Prostate gland (tissue), 2 donors: ENCODE data around the gene WDFY2. TPM values are rescaled to one million over a fixed set of nuclear protein-coding genes. Genes with fewer than 3 reads are reported as not detected.
A peak's percentile ranks its signal among the peaks of the same experiment; 100 is the strongest.
"Not testable (repeated sequence)": the region's sequence is repeated elsewhere in the genome, so short reads cannot be mapped to it uniquely, and the experiment has no call there.

Experiments
- DNase-seq: peaks from one replicate; pipeline ENCODE4 v3.0.0-alpha.2; 2019; ENCODE audit warnings: low spot score
- H3K27ac ChIP-seq, 2 donors: fragments of 200-600 bp; sonication (generic); 2 replicates each; pipeline ENCODE4 v1.5.1; 2017 to 2019
- H3K27me3 ChIP-seq: fragments of 200-600 bp; sonication (generic); replicated peaks from 2 replicates; pipeline ENCODE4 v1.5.1; 2019; ENCODE audit not compliant: insufficient read depth
- H3K36me3 ChIP-seq, 2 donors: fragments of 200-600 bp; sonication (generic); 1 replicate in 1 of 2; 2 replicates in 1 of 2; pipeline versions ENCODE4 v1.5.1 to v1.8.1; 2017 to 2019
- H3K4me1 ChIP-seq: fragments of 200-600 bp; sonication (generic); replicated peaks from 2 replicates; pipeline ENCODE4 v1.5.1; 2019
- H3K4me3 ChIP-seq, 2 donors: fragments of 200-600 bp; sonication (generic); 2 replicates each; pipeline ENCODE4 v1.5.1; 2017 to 2019
- H3K9me3 ChIP-seq: fragments of 200-600 bp; sonication (generic); 2 replicates; pipeline ENCODE4 v1.5.1; 2017
- CTCF ChIP-seq, 4 experiments: fragments of 200-600 bp in 2 of 4; fragments of 450-650 bp in 2 of 4; sonication (generic) in 2 of 4; IDR thresholded peaks; 1 replicate in 3 of 4; 2 replicates in 1 of 4; pipeline ENCODE4 v1.5.1; 2016 to 2019; ENCODE audit warnings: antibody characterized with exemption in 4 of 4, mild to moderate bottlenecking in 2 of 4, moderate library complexity in 2 of 4
- POLR2A ChIP-seq: fragments of 450-650 bp; IDR thresholded peaks from one replicate; pipeline ENCODE4 v1.6.1; 2016; ENCODE audit warnings: antibody characterized with exemption, mild to moderate bottlenecking
- POLR2AphosphoS5 ChIP-seq: sonication (generic); formaldehyde crosslinking; IDR thresholded peaks from one replicate; pipeline ENCODE4 v1.6.1; 2017; ENCODE audit warnings: antibody characterized with exemption
- WGBS: methylation state at CpG from one replicate; pipeline ENCODE4 v1.1.5; 2018; 5-methylcytosine and 5-hydroxymethylcytosine counted together
- intact Hi-C: fragments of 100-400 bp; cut with DNase I; formaldehyde crosslinking; loops from one replicate; pipeline ENCODE4 v1.14.2; 2022
- total RNA-seq, 2 donors: library from RNA; depleted of rRNA; stranded (reverse); fragments of >200 nt; gene quantifications; one replicate each; pipeline ENCODE4 v1.1.0, GENCODE V29; 2016

Gene WDFY2
- total RNA-seq, 2 donors from 2014 or later, result 7.9 to 23.2 TPM

GRCh38 chr13:51541809-51542258 lies 42.4 kb upstream of the WDFY2 start:
- 29% methylated on average over 6 of the region's 6 CpGs for WGBS
- Histone ChIP-seq H3K4me3 (no peak overlapping the region), H3K36me3 (no peaks in the 10 kb centered on the region), H3K9me3 (no peaks in the 10 kb centered on the region), H3K27ac (peak overlapping the region in 1 of 2 donors; percentile 21), H3K4me1 (no peaks in the 10 kb centered on the region), H3K27me3 (no peaks in the 10 kb centered on the region)
- intact Hi-C loops, result no loop called here
- DNase-seq, result no peak
- TF ChIP-seq CTCF (IDR thresholded peaks at IDR 0.05) (no peak), POLR2A (no peak), POLR2AphosphoS5 (no peak)

- TF ChIP-seq POLR2AphosphoS5 (no peak), CTCF (IDR thresholded peaks at IDR 0.05) (no peak), POLR2A (no peak)
- DNase-seq, result peak; percentile 18
- intact Hi-C loops, result no loop called here
- peak overlapping the region in 1 of 2 donors; percentile 3 for H3K4me3 ChIP-seq
- no peaks in the 10 kb centered on the region for H3K4me1 ChIP-seq
- peak overlapping the region; percentile 21 to 30 for H3K27ac ChIP-seq
- no peaks in the 10 kb centered on the region for H3K36me3 ChIP-seq
- no peaks in the 10 kb centered on the region for H3K9me3 ChIP-seq
- no peaks in the 10 kb centered on the region for H3K27me3 ChIP-seq
- 16% methylated on average over 9 of the region's 9 CpGs for WGBS
Observed at GRCh38 chr13:51542346-51543242, 41.7 kb upstream of the WDFY2 start.

GRCh38 chr13:51545446-51545845 lies 38.8 kb upstream of the WDFY2 start:
- intact Hi-C loops, H3K27ac ChIP-seq, H3K4me3 ChIP-seq, H3K27me3 ChIP-seq, H3K4me1 ChIP-seq, H3K36me3 ChIP-seq, H3K9me3 ChIP-seq, DNase-seq: not testable (repeated sequence)
- 69% methylated on average over 3 of the region's 3 CpGs for WGBS

GRCh38 chr13:51547425-51548176 lies 36.7 kb upstream of the WDFY2 start:
- no peak for TF ChIP-seq POLR2AphosphoS5
- no peak for TF ChIP-seq POLR2A
- no peak for TF ChIP-seq CTCF (IDR thresholded peaks at IDR 0.05)
- no peak overlapping the region for H3K4me3 ChIP-seq
- intact Hi-C loops, result no loop called here
- no peaks in the 10 kb centered on the region for H3K36me3 ChIP-seq
- H3K27ac ChIP-seq, result no peak overlapping the region
- no peaks in the 10 kb centered on the region for H3K27me3 ChIP-seq
- no peaks in the 10 kb centered on the region for H3K4me1 ChIP-seq
- H3K9me3 ChIP-seq, result no peaks in the 10 kb centered on the region
- no peak for DNase-seq
- 84% methylated on average over 6 of the region's 6 CpGs for WGBS

GRCh38 chr13:51549050-51549449 lies 35.2 kb upstream of the WDFY2 start:
- H3K27me3 ChIP-seq, result no peaks in the 10 kb centered on the region
- DNase-seq, result no peak
- TF ChIP-seq CTCF (IDR thresholded peaks at IDR 0.05), result no peak
- TF ChIP-seq POLR2AphosphoS5, result no peak
- TF ChIP-seq POLR2A, result no peak
- H3K27ac ChIP-seq, result no peak overlapping the region
- H3K36me3 ChIP-seq, result no peaks in the 10 kb centered on the region
- intact Hi-C loops, result no loop called here
- H3K9me3 ChIP-seq, result no peaks in the 10 kb centered on the region
- H3K4me1 ChIP-seq, result no peaks in the 10 kb centered on the region
- H3K4me3 ChIP-seq, result no peak overlapping the region
- 79% methylated on average over 3 of the region's 3 CpGs for WGBS
